ENCODE measurements around the gene SPEM2. TPM values are rescaled to one million over a fixed set of nuclear protein-coding genes. Genes with fewer than 3 reads are reported as not detected.

Gene SPEM2
- total RNA-seq, 1 donor from 2014 or later, result not detected

DNA sequence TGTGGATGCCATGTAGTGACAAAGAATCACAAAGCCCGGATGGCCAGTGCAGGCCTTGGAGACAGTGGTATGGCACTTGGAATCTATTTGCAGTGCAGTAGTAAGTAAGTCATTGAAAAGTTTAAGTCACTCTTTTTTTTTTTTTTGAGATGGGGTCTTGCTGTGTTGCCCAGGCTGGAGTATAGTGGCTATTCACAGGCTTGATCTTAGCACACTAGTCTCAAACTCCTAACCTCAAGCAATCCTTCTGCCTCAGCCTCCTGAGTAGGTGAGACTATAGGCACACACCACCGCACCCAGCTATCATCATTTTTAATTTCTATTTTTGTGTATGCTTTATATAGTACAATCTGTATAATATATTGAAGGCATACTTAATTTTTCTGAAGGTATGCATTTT is 26.8 kb upstream of the SPEM2 start:
- no peak overlapping the region for H3K4me2 ChIP-seq
- H3K79me2 ChIP-seq (ENCODE audit: low read depth), result peaks cover 13% of the 10 kb centered on the region
- no peaks in the 10 kb centered on the region for H3K36me3 ChIP-seq
- no peak overlapping the region for H3K4me3 Mint-ChIP-seq
- no peak for DNase-seq (ENCODE audit: low spot score)
- TF ChIP-seq EZH2phosphoT487 (IDR thresholded peaks at IDR 0.05) (no peak), EZH2 (IDR thresholded peaks at IDR 0.05) (no peak)
- TF ChIP-seq, protein P1, sequence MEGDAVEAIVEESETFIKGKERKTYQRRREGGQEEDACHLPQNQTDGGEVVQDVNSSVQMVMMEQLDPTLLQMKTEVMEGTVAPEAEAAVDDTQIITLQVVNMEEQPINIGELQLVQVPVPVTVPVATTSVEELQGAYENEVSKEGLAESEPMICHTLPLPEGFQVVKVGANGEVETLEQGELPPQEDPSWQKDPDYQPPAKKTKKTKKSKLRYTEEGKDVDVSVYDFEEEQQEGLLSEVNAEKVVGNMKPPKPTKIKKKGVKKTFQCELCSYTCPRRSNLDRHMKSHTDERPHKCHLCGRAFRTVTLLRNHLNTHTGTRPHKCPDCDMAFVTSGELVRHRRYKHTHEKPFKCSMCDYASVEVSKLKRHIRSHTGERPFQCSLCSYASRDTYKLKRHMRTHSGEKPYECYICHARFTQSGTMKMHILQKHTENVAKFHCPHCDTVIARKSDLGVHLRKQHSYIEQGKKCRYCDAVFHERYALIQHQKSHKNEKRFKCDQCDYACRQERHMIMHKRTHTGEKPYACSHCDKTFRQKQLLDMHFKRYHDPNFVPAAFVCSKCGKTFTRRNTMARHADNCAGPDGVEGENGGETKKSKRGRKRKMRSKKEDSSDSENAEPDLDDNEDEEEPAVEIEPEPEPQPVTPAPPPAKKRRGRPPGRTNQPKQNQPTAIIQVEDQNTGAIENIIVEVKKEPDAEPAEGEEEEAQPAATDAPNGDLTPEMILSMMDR (IDR thresholded peaks at IDR 0.05), result no peak
- no peaks in the 10 kb centered on the region for H3K9me3 Mint-ChIP-seq
- H3K36me3 Mint-ChIP-seq, result peaks cover 6% of the 10 kb centered on the region
- peaks cover 4% of the 10 kb centered on the region for H4K20me1 ChIP-seq (ENCODE audit: low read depth)
- H3K27ac Mint-ChIP-seq, result no peak overlapping the region
- H3K27me3 Mint-ChIP-seq (ENCODE audit: insufficient read depth, low read depth), result peaks cover 11% of the 10 kb centered on the region
- H3K4me1 Mint-ChIP-seq, result peaks cover 20% of the 10 kb centered on the region
- H3K27me3 ChIP-seq, result peaks cover under 1% of the 10 kb centered on the region
- no peak overlapping the region for H3K4me3 ChIP-seq
- H3K9ac ChIP-seq, result no peak overlapping the region
- peaks cover 13% of the 10 kb centered on the region for H3K4me1 ChIP-seq
- H3K9me3 ChIP-seq (ENCODE audit: low read depth), result no peaks in the 10 kb centered on the region
- H2AFZ ChIP-seq (replicated peaks), result no peak overlapping the region
- peaks cover 36% of the 10 kb centered on the region for H3F3A ChIP-seq (ENCODE audit: low read depth)
- no peak overlapping the region for H3K27ac ChIP-seq

DNA sequence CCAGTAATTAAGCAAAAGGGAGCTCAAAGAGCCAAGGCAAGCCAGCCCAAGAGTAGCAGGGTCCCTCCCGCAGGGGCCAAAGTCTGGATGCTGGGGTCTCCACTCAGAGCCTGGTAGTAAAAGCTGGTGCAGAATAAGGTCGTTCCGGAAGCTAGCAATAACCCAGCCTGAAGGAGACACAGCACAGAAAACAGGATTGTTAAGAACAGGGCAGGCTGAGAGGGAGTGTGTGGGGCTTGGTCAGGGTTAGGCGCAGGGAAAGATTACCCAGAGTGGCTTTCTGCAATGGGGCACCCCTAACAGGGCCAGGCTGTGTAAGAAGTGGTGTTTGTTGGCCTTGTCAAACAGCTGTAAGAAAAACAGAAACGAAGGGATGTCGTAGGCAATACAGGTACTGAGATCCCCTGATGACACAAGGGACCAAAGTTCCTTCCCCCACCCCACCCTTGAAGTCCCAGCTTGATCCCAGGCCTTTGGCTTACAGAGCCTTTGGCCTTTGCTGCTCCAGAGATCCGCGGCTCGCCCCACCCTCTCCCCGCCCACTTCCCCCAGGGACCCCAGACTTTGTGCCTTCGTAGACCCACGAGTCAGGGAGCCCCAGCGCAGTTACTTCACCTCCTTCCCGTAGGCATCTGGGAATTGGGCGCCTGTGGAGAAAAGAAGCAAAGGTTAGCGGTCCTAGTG is 22.2 kb upstream of the SPEM2 start:
- H3K27ac ChIP-seq, result peak overlapping the region; percentile 30
- H3K79me2 ChIP-seq (ENCODE audit: low read depth), result peaks cover 46% of the 10 kb centered on the region
- H3K4me3 ChIP-seq, result peak overlapping the region; percentile 55
- H3K36me3 ChIP-seq, result no peaks in the 10 kb centered on the region
- no peaks in the 10 kb centered on the region for H3K27me3 ChIP-seq
- no peak overlapping the region for H3K27ac Mint-ChIP-seq
- peaks cover 50% of the 10 kb centered on the region for H3F3A ChIP-seq (ENCODE audit: low read depth)
- H3K4me3 Mint-ChIP-seq, result peak overlapping the region; percentile 96
- H3K9ac ChIP-seq, result peak overlapping the region; percentile 10
- H4K20me1 ChIP-seq (ENCODE audit: low read depth), result peaks cover 29% of the 10 kb centered on the region
- no peak overlapping the region for H2AFZ ChIP-seq (replicated peaks)
- no peak for TF ChIP-seq EZH2 (IDR thresholded peaks at IDR 0.05)
- TF ChIP-seq, protein P1 (IDR thresholded peaks at IDR 0.05), result no peak
- TF ChIP-seq EZH2phosphoT487 (IDR thresholded peaks at IDR 0.05), result no peak
- H3K27me3 Mint-ChIP-seq (ENCODE audit: insufficient read depth, low read depth), result peaks cover 11% of the 10 kb centered on the region
- peaks cover 33% of the 10 kb centered on the region for H3K4me1 Mint-ChIP-seq
- DNase-seq (ENCODE audit: low spot score), result peak; percentile 85
- no peaks in the 10 kb centered on the region for H3K9me3 Mint-ChIP-seq
- H3K4me2 ChIP-seq, result peak overlapping the region; percentile 70
- no peaks in the 10 kb centered on the region for H3K9me3 ChIP-seq (ENCODE audit: low read depth)
- H3K36me3 Mint-ChIP-seq, result peaks cover 6% of the 10 kb centered on the region
- peaks cover 19% of the 10 kb centered on the region for H3K4me1 ChIP-seq

DNA sequence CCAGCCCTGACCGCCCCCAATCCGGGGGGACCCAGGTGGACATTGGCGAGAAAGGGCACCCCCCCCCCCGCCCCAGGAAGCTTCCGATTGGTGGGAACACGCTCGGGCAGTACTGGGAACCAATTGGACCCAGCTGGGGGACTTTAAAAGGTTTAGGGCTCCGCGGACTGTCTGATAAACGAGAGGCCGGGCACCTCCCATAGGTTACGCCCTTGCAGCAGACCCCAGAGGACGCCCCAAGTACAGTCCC is 21.8 kb upstream of the SPEM2 start:
- H3K4me3 ChIP-seq, result peak overlapping the region; percentile 55
- peaks cover 33% of the 10 kb centered on the region for H3K4me1 Mint-ChIP-seq
- no peaks in the 10 kb centered on the region for H3K9me3 ChIP-seq (ENCODE audit: low read depth)

More for the DNA sequence above, 21.8 kb upstream of the SPEM2 start:
- DNase-seq (ENCODE audit: low spot score), result no peak
- Histone ChIP-seq H3K4me2 (peak overlapping the region; percentile 70), H2AFZ (replicated peaks) (no peak overlapping the region), H3F3A (ENCODE audit: low read depth) (peaks cover 50% of the 10 kb centered on the region), H3K9ac (no peak overlapping the region), H3K4me1 (peaks cover 19% of the 10 kb centered on the region), H3K36me3 (no peaks in the 10 kb centered on the region), H3K27me3 (no peaks in the 10 kb centered on the region), H3K27ac (peak overlapping the region; percentile 30), H4K20me1 (ENCODE audit: low read depth) (peaks cover 32% of the 10 kb centered on the region), H3K79me2 (ENCODE audit: low read depth) (peaks cover 46% of the 10 kb centered on the region)
- Mint-ChIP-seq H3K36me3 (peaks cover 6% of the 10 kb centered on the region), H3K27ac (peak overlapping the region; percentile 50), H3K9me3 (no peaks in the 10 kb centered on the region), H3K4me3 (peak overlapping the region; percentile 96), H3K27me3 (ENCODE audit: insufficient read depth, low read depth) (peaks cover 11% of the 10 kb centered on the region)
- TF ChIP-seq, protein P1 (IDR thresholded peaks at IDR 0.05), result peak; percentile 23
- TF ChIP-seq EZH2 (IDR thresholded peaks at IDR 0.05), result no peak

Data from neural progenitor cell (in vitro differentiated cells).